GM12801 (cell line): ENCODE measurements around the gene NEFH.

ENCODE experiments used
- TF ChIP-seq, protein P1 (sequence below): IDR thresholded peaks from one replicate; pipeline ENCODE4 v1.5.1; 2011; ENCODE audit warnings: control low read depth; ENCODE audit not compliant: insufficient read length; ENCODE audit errors: extremely low read depth

Gene NEFH

DNA sequence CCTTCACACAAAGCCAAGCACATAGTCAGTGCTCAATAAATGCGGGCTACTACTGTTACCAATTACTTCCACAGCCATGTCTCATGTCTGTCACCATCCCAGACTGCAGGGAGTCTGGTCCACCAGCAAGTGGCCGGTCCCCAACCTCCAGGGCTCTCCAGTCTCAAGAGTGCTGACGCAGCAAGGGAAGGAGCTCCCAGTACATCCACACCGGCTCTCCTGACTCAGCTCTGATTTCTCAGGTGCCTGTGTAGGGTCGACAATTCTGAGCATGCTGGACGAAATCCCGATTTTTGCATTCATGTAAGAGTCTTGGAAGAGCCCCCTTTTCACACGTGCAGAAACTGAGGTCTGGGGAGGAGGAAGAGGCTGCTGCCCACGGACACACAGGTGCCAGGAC is 10.3 kb upstream of the NEFH start:
- TF ChIP-seq, protein P1, sequence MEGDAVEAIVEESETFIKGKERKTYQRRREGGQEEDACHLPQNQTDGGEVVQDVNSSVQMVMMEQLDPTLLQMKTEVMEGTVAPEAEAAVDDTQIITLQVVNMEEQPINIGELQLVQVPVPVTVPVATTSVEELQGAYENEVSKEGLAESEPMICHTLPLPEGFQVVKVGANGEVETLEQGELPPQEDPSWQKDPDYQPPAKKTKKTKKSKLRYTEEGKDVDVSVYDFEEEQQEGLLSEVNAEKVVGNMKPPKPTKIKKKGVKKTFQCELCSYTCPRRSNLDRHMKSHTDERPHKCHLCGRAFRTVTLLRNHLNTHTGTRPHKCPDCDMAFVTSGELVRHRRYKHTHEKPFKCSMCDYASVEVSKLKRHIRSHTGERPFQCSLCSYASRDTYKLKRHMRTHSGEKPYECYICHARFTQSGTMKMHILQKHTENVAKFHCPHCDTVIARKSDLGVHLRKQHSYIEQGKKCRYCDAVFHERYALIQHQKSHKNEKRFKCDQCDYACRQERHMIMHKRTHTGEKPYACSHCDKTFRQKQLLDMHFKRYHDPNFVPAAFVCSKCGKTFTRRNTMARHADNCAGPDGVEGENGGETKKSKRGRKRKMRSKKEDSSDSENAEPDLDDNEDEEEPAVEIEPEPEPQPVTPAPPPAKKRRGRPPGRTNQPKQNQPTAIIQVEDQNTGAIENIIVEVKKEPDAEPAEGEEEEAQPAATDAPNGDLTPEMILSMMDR = no peak

DNA sequence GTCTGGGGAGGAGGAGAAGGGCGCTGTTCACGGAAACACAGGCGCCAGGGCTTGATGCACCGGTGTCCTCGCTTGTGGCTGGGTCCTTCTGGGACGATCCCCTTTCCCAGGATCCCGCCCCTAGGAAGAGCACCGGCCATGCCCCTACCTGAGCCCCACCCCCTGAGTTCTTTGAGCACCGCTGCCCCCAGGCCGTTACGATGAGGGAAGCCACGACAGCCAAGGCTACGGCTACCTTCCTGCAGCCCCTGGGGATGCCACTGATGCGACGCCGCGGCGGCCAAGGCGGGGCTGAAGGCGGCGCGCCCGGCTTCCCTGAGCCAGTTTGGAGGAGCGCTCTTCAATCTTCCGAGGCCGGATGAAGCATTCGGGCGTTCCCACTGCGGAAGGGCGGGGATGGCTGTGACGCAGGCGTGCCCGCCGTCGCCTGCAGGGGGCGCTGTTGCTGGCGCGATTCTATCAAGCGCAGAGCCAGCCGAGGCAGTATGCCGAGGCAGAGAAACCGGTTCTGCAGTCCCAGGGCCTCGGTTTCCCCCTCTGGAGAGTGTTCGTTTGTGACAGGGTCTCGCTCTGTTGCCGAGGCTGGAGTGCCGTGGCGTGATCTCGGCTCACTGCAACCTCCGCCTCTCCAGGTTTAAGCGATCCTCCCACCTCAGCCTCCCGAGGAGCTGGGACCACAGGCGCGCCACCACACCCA is 9.7 kb upstream of the NEFH start:
- TF ChIP-seq, protein P1 = no peak

DNA sequence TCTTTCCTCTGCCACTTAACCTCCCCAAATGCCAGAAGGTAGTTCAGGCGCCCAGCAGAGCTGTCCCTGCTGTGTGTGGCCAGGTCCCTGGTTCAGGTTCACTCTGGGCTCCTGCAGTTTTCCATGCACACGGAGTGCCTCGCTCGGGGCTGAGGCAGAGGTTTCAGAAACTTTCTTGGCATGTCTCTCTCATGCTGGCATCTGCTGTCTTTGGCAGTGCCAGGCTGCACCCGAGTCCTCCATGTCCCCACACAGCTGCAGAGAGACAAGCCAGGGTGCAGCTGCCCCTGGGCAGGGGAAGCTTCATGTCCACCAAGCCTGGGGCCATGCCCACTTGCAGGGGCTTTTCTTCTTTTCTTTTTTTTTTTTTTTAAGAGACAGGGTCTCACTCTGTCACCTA is 7.0 kb upstream of the NEFH start:
- TF ChIP-seq, protein P1 = no peak

DNA sequence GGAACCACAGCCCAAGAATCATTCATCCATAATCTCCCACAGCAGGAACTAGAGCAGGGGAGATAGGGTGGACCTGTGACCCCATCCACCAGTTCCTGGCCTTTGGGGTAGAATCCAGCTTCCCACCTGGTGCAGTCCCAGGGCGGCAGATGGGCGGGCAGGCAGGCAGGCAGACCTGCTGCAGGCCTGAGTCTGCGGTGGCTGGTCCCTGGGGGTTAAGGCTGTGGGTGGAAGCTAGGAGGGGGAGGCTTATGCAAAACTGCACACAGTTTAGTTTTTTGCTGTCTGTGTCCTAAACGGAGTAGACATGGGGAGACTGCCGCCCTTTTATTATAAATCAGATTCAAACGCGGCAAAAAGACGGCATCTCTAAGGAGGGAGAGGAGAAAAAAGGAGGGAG is 4.5 kb upstream of the NEFH start:
- TF ChIP-seq, protein P1 = no peak

DNA sequence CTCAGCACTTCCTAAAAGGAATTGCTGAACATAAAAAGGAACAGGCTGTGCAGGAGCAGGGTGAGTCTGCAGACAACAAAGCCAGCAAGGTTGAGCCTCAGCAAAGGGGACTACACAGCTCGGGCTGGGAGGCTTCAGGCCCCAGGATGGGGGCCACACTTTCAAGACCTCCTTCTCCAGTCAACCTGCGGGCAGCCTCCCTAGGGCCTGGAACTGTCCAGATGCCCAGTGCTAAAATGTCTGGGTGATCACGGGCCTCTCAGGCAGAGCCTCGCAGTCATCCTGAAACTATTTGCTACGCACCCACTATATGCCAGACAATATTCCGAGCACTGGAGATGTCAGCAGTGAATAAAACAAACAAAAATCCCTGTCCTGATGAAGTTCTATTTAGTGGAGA is 3.9 kb upstream of the NEFH start:
- TF ChIP-seq, protein P1 = no peak

DNA sequence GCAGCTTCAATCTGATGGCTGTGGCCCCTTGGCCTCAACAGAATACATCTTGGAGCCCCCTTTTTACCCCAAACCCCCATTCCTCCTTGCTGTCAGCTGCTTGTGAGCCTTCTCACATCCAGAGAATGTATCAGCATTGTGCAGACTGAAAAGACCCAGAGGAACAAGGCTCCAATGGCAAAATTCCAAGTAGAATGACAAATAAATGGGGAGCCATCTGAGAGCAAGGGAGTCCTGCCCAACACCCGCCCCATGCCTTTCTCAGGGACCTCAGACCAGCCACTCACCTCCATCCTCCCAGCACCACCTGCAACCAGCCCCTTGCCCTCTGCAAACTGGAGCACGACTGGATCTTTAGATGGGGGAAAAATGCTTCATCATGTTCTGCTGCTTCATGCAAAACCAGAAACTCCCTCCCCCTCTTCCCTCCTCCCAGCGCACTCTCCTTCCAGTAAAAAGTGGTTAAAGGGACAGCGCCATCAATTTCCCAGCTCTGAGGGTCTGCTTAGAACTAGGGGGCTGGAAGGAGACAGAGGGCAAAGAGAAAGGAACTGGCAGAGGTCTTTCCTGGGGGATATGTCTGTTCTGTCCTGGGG is 2.2 kb upstream of the NEFH start:
- TF ChIP-seq, protein P1 = no peak

DNA sequence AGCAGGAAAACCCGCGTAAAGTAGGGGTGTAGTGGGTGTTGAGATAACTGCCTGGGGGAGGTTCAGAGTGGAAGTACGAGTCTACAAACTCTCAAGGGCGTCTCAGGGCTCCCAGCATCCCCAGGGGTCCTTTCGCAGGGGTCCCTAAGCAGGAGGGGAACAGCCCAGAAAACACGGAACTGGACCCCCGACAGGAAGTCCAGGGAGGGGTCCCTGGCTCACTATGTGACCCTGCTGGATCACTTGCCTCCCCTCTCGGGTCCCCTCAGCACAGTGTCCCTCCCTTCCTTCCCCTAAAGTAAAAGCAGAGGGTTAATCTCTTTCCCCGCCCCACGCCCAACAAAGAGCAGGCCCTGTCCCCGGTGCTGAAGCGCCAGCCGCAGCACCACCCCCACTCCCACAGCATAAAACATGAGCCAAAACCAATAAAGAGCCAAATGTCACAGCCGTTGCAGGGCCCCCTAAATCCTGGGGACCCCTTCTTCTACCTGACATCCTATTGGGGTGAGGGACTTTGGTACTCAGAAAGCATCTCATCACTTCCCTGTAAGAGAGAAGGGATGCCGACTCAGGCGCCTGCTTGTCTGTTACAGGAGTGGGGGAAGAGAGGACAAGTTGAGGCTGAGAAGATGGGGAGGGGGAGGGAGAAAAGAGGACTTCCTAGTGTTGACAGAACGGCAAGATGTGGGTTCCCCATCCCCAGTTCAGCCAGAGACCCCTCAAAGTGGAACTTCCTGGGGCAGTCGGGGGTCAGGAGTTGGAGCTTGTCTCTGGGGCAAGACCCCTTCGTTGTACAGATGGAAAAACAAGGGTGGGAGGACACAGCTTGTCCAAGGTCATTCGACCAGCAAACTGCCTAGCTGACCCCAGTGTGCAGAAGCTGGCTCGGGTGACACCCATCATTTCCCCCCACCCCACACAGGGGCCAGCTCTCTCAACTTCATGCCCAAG is 1.4 kb upstream of the NEFH start:
- TF ChIP-seq, protein P1 = no peak
